ENCODE data around the gene NCAM1.

NCAM1 gene

GRCh38 chr11:112968941-112969713 is 7.9 kb downstream of the NCAM1 start:
- DNase-seq: no peak

- DNase-seq: no peak
Measured at GRCh38 chr11:112971195-112971594, 10.0 kb downstream of the NCAM1 start.

- DNase-seq: no peak
Measured at GRCh38 chr11:112971827-112972226, 10.6 kb downstream of the NCAM1 start.

GRCh38 chr11:112972399-112973145 is 11.4 kb downstream of the NCAM1 start:
- no peak for DNase-seq

GRCh38 chr11:112975051-112975450 is 13.8 kb downstream of the NCAM1 start:
- no peak for DNase-seq

GRCh38 chr11:112975493-112975892 is 14.3 kb downstream of the NCAM1 start:
- DNase-seq: no peak

GRCh38 chr11:112977755-112978154 is 16.5 kb downstream of the NCAM1 start:
- DNase-seq: no peak

- DNase-seq: no peak
Measured at GRCh38 chr11:112983887-112984286, 22.7 kb downstream of the NCAM1 start.

- DNase-seq: no peak
Measured at GRCh38 chr11:112989198-112989597, 28.0 kb downstream of the NCAM1 start.

- no peak for DNase-seq
Measured at GRCh38 chr11:112993808-112994207, 32.6 kb downstream of the NCAM1 start.

GRCh38 chr11:112995423-112996090 is 34.3 kb downstream of the NCAM1 start:
- no peak for DNase-seq

GRCh38 chr11:112996994-112997393 is 35.8 kb downstream of the NCAM1 start:
- DNase-seq: no peak

GRCh38 chr11:112997857-112998466 is 36.7 kb downstream of the NCAM1 start:
- DNase-seq: no peak

GRCh38 chr11:112999520-112999919 is 38.3 kb downstream of the NCAM1 start:
- DNase-seq: no peak

- no peak for DNase-seq
Measured at GRCh38 chr11:113001709-113002108, 40.5 kb downstream of the NCAM1 start.

GRCh38 chr11:113006896-113007445 is 45.8 kb downstream of the NCAM1 start:
- DNase-seq: no peak

GRCh38 chr11:113014262-113015097 is 53.3 kb downstream of the NCAM1 start:
- DNase-seq: no peak

GRCh38 chr11:113015098-113015455 is 53.9 kb downstream of the NCAM1 start:
- no peak for DNase-seq

- no peak for DNase-seq
Measured at GRCh38 chr11:113016905-113017304, 55.7 kb downstream of the NCAM1 start.

- no peak for DNase-seq
Measured at GRCh38 chr11:113018913-113019312, 57.7 kb downstream of the NCAM1 start.

GRCh38 chr11:113019711-113020110 is 58.5 kb downstream of the NCAM1 start:
- no peak for DNase-seq

GRCh38 chr11:113021111-113021510 is 59.9 kb downstream of the NCAM1 start:
- DNase-seq: no peak
